ENCODE measurements around the gene CD47.

The CD47 gene

DNA sequence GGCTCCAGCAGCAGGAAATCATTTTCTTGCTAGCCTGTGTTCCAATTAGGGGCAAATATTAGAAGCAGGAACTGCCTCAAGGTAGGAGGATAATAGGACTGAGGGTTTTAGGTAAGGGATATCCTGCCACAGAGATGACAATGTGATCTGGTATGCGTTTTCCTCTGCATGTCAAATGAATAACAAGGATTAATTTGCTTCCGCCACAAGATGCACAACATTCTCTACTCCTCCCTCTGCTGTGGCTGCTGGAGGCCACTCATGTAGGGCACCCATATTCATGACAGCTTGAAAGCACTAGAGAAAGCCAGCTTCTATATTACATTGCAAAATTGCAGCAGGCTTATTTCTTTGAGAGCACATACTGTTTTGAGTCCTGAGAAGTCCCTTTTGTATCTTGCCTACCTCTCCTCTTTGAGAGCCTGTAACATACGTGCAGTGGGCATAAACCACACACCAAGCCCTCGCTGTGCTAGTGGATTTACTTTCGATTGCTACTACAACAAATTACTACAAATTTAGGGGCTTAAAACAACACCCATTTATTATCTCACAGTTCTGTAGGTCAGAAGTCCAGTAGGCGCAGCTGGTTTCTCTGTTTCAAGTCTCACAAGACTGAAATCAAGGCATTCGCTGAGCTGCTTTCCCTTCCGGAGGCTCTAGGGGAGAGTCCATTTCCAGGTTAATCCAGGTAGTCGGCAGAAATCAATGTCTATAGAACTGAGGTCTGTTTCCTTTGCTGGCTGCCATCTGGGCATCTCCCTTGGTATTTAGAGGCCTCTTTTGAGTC is 5.9 kb upstream of the CD47 start:
- no peak for DNase-seq (ENCODE audit: low read depth in 1 of 2, low spot score in 1 of 2)
- no peak for TF ChIP-seq JUND (IDR thresholded peaks at IDR 0.05; ENCODE audit: low read depth)
- in situ Hi-C loops (cut with HindIII; ENCODE audit: low pct_unique_long_range_greater_than_20kb, low sequenced_read_pairs) = no loop called here

DNA sequence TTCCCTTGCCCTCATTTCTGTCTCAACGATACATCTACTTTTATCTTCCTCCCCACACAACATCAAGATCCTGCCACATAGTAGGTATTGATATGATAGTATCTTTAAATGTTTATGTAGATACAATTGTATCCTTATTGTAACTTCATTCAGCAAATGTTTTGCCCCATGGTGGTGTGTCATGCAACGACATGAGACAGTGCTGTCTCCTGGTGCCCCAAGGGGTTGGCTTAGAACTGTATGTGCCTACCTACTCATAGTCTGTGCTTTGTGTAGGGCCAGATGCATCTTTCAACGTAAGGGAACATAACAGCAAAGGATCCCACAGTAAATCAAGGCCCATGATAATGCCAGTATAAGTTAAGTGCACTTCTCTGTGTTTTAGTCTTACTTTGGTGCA is 2.8 kb upstream of the CD47 start:
- in situ Hi-C loops (cut with HindIII; ENCODE audit: low pct_unique_long_range_greater_than_20kb, low sequenced_read_pairs) = no loop called here
- no peak for TF ChIP-seq JUND (IDR thresholded peaks at IDR 0.05; ENCODE audit: low read depth)

GRCh38 chr3:108093021-108093420 is 2.2 kb upstream of the CD47 start:
- TF ChIP-seq JUND (IDR thresholded peaks at IDR 0.05; ENCODE audit: low read depth) = no peak
- DNase-seq (ENCODE audit: low read depth in 1 of 2, low spot score in 1 of 2) = no peak
- in situ Hi-C loops (cut with HindIII; ENCODE audit: low pct_unique_long_range_greater_than_20kb, low sequenced_read_pairs) = no loop called here

More for the DNA sequence above, 2.8 kb upstream of the CD47 start:
- no peak for DNase-seq (ENCODE audit: low read depth in 1 of 2, low spot score in 1 of 2)

DNA sequence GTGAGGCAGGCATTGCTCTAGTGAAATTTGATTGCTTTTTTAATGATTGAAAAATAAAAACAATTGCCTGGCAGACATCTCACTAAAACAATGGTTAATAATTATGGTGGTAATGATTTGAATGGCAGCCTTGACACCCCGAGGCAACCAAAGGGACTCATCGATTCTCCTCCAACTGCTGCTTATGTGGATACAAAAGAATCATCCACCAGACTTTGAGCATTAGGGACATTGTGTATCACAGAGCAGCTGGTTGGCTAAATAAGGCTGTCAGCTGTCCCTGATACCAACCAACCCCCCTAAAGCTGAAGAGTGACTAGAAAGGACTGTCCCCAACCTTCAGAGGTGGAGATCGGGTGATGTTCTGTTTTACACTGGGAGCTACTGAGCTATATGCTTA is 1.7 kb upstream of the CD47 start:
- TF ChIP-seq JUND (IDR thresholded peaks at IDR 0.05; ENCODE audit: low read depth) = no peak
- in situ Hi-C loops (cut with HindIII; ENCODE audit: low pct_unique_long_range_greater_than_20kb, low sequenced_read_pairs) = no loop called here
- no peak for DNase-seq (ENCODE audit: low read depth in 1 of 2, low spot score in 1 of 2)

DNA sequence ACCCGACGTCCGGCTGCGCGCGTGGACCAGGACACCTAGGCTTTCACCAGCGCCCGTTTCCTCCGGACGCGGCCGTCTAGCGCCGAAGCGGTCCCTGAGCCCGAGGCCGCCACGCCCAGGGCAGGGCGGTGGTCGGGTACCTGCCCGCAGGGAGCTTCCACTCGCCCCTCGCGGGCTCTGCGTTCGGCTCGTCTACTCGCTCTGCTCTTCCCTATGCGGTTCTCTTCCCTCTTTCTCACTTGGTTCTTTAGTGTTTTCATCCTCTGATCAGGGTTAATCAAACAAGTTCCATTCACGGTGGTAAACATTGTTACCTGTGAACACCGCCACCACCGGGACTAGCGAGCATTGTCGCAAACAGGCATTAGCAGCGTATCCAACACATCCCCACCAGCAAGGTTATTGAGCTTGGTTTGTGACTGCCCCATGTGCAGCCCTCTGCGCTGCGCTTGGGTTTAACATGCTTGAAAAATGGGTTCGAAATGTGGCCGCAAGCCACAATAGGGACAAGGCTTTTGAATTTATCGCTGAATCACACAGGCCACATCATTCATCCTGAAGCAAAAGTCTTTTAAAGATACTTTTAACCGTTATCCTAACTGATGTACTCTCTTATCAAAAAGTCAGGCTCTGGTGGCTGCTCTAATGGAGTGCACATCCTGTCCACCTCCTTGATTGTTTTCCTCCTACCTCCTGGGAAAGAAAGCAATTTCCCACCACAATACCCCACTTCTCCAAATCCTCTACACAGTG is 843 bp upstream of the CD47 start:
- in situ Hi-C loops (cut with HindIII; ENCODE audit: low pct_unique_long_range_greater_than_20kb, low sequenced_read_pairs) = no loop called here
- peak; percentile 18 to 57 for DNase-seq (ENCODE audit: low read depth in 1 of 2, low spot score in 1 of 2)
- TF ChIP-seq JUND (IDR thresholded peaks at IDR 0.05; ENCODE audit: low read depth) = no peak

DNA sequence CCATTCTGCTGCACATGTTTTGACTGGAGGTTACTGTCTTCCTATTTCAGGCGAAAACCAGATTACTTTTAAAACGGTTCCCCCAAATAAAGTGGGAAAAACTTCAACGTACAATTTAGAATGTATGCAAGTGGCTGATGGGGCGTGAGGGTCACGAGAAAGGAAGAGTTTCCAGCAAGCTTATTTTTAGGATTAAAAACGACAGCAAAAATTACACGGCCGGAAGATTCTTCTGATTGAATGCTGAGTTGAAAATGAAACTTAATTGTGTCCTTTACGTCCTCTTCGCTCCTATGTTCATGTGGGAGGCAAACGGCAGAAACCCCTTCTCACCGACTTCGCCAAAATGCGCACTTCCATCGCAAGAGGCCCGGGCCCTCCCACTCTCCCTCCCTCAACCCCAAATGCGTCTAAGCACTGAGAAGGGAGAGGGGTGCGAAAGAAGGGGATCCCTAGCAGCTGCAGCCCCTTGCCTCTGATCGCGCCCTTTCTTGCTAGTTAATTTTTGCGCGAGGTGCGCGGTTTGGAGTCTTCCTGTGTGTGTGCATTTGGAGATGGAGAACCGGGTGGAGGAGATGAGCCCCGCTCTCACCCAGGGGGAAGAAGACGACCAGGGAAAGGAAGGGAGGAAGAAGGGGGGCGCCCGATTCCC is 656 bp downstream of the CD47 start:
- TF ChIP-seq JUND (IDR thresholded peaks at IDR 0.05; ENCODE audit: low read depth) = no peak
- DNase-seq (ENCODE audit: low read depth in 1 of 2, low spot score in 1 of 2) = peak; percentile 38 to 51
- in situ Hi-C loops (cut with HindIII; ENCODE audit: low pct_unique_long_range_greater_than_20kb, low sequenced_read_pairs) = no loop called here

DNA sequence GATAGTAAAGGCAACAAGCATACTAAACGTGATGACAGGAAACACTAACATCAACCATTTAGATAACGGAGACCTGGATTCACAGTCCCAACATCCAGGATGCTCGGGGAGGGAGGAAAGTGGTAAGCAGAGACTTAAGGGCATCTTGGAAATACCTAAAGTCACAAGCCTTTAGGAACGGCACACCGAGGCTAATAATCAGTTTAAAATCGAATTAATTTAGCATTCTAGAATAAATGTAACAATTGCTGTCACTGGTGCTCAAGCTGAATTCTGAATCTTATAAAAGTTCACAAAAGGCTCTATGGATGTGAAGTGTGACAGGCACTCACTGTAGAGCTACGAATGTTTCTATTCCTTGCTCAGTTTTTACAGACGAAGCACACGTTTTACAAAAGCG is 1.3 kb downstream of the CD47 start:
- peak in 1 of 2 experiments; percentile 14 for DNase-seq (ENCODE audit: low read depth in 1 of 2, low spot score in 1 of 2)
- in situ Hi-C loops (cut with HindIII; ENCODE audit: low pct_unique_long_range_greater_than_20kb, low sequenced_read_pairs) = no loop called here
- no peak for TF ChIP-seq JUND (IDR thresholded peaks at IDR 0.05; ENCODE audit: low read depth)

- DNase-seq (ENCODE audit: low read depth in 1 of 2, low spot score in 1 of 2) = no peak
- in situ Hi-C loops (cut with HindIII; ENCODE audit: low pct_unique_long_range_greater_than_20kb, low sequenced_read_pairs) = no loop called here
- no peak for TF ChIP-seq JUND (IDR thresholded peaks at IDR 0.05; ENCODE audit: low read depth)
These were observed 2.1 kb downstream of the CD47 start for GRCh38 chr3:108088697-108089096.

DNA sequence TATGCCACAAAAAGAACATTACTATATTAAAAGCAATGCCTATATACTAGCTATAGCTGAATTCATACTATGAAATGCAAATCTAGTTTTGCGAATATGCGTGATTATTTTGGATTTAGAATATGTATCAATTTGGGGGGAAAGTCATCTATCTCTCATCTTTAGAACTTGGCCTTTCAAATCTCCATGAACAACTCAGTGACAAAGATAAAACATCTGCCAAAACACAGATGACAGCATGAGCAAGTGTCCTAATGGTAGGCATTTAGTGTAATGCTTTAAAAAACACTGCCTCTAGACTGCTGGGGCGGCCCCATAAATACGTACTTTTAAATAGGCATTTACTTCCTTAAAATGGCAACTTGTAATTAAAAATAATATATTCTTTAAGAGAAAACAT is 2.7 kb downstream of the CD47 start:
- no peak for TF ChIP-seq JUND (IDR thresholded peaks at IDR 0.05; ENCODE audit: low read depth)
- DNase-seq (ENCODE audit: low read depth in 1 of 2, low spot score in 1 of 2) = no peak
- in situ Hi-C loops (cut with HindIII; ENCODE audit: low pct_unique_long_range_greater_than_20kb, low sequenced_read_pairs) = no loop called here

DNA sequence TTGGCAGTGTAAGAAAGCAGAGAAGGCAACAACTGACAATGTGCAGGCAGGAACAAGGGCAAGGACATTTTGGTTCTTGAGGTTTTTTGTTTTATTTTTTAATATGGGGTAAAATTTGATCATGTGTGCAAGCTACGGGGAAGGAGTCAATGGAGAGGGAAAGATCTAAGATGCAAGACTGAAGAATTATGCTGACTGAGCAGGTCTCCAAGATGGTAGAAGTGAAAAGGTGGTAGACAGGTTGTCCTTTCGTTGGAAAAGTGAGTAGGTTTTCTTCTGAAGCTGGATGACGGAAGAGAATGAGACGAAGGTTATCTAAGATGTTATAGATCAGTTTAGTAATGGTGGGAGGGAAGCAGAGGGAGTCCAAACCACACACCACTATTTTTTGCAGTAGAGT is 4.2 kb downstream of the CD47 start:
- TF ChIP-seq JUND (IDR thresholded peaks at IDR 0.05; ENCODE audit: low read depth) = no peak
- in situ Hi-C loops (cut with HindIII; ENCODE audit: low pct_unique_long_range_greater_than_20kb, low sequenced_read_pairs) = no loop called here
- DNase-seq (ENCODE audit: low read depth in 1 of 2, low spot score in 1 of 2) = no peak

- in situ Hi-C loops (cut with HindIII; ENCODE audit: low pct_unique_long_range_greater_than_20kb, low sequenced_read_pairs) = no loop called here
- DNase-seq (ENCODE audit: low read depth in 1 of 2, low spot score in 1 of 2) = no peak
- TF ChIP-seq JUND (IDR thresholded peaks at IDR 0.05; ENCODE audit: low read depth) = no peak
These were observed 5.0 kb downstream of the CD47 start for GRCh38 chr3:108085810-108086350.

DNA sequence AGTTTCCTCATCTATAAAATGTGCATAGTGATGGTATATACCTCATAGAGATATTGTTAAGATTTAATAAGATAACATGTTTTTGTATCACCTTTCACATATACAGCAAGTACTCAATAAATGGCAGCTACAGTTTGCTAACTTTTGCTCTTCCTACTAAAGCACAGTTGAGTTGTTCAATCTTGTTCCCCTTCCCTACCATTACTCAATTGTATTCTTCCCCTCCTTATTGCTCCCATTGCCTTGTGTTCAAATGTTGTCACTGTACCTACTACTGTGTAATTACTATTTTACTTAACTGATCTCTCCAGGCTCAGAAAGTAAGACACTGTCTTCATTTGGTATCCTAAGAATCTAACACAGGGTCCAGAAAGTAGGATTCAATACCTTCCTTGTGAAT is 5.5 kb downstream of the CD47 start:
- in situ Hi-C loops (cut with HindIII; ENCODE audit: low pct_unique_long_range_greater_than_20kb, low sequenced_read_pairs) = no loop called here
- no peak for DNase-seq (ENCODE audit: low read depth in 1 of 2, low spot score in 1 of 2)
- TF ChIP-seq JUND (IDR thresholded peaks at IDR 0.05; ENCODE audit: low read depth) = no peak

DNA sequence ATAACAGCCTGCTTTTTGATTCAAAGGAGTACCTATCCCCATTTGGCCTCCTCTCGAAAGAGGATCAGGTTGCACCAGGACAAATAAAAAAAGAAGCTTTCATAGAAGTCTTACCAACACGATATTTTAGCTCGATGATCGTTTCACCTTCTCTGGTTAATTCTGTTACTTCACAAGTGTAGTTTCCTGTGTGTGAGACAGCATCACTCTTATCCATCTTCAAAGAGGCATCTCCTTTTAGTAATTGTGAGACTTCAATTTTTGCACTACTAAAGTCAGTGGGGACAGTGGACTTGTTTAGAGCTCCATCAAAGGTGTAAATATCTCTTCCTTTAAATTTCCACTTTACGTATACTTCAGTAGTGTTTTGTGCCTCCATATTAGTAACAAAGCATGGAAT is 11.0 kb downstream of the CD47 start:
- in situ Hi-C loops (cut with HindIII; ENCODE audit: low pct_unique_long_range_greater_than_20kb, low sequenced_read_pairs) = no loop called here
- DNase-seq (ENCODE audit: low read depth in 1 of 2, low spot score in 1 of 2) = no peak
- no peak for TF ChIP-seq JUND (IDR thresholded peaks at IDR 0.05; ENCODE audit: low read depth)

All from T47D (cell line).